Inflammatory macrophage treated with lipopolysaccharide for 4 hours (primary cell): ENCODE results near the gene RNF121.

Source experiments
- DNase-seq: peaks from one replicate; pipeline ENCODE4 v3.0.0-alpha.2; 2020

Gene RNF121

GRCh38 chr11:72039856-72040401 is 111.1 kb downstream of the RNF121 start:
- no peak for DNase-seq

GRCh38 chr11:72040491-72041363 is 111.9 kb downstream of the RNF121 start:
- DNase-seq, result peak; percentile 73

- DNase-seq, result no peak
Observed at GRCh38 chr11:72041364-72042063, 112.7 kb downstream of the RNF121 start.

GRCh38 chr11:72042064-72042745 is 113.4 kb downstream of the RNF121 start:
- no peak for DNase-seq

GRCh38 chr11:72045849-72046248 is 117.0 kb downstream of the RNF121 start:
- DNase-seq, result no peak
